ENCODE data around the gene DUSP3.

DUSP3 gene

GRCh38 chr17:43722870-43723665, 55.7 kb downstream of the DUSP3 start:
- DNase-seq, result no peak

- no peak for DNase-seq
These were observed 56.5 kb downstream of the DUSP3 start for GRCh38 chr17:43722269-43722619.

DNA sequence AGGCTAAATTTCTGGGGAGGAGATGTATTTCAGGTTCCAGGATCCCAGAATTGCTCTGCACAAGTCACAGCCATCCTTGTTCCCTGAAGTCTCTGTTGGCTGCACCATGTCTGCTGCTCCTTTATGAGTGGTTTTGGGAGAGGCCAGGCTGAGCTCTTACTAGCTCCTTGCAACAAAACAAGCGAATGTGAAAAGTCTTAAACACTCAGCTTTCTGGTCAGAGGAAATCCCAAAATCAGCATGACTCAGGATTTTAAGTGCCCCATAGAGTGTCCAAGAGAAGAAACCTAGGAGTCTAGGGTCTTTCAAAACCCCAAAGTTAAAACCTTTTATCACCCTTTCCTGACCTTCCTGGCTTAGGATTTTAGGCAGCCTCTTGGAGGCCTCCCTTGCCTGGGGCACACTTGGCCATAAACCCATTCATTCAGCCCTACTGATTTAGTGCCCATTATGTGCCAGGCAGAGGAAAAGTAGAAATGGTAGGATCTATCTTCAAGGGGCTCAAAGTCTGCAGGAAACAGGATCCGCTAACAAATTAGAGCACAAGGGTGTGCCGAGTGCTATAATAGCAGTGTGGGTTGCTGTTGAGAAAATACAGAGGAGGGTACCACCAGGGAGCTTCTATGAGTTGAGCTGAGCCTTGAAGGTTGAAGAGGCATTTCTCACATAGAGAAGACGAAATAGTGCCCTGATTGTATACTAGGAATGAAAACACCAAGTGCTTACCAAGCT, 57.1 kb downstream of the DUSP3 start:
- no peak for DNase-seq

DNA sequence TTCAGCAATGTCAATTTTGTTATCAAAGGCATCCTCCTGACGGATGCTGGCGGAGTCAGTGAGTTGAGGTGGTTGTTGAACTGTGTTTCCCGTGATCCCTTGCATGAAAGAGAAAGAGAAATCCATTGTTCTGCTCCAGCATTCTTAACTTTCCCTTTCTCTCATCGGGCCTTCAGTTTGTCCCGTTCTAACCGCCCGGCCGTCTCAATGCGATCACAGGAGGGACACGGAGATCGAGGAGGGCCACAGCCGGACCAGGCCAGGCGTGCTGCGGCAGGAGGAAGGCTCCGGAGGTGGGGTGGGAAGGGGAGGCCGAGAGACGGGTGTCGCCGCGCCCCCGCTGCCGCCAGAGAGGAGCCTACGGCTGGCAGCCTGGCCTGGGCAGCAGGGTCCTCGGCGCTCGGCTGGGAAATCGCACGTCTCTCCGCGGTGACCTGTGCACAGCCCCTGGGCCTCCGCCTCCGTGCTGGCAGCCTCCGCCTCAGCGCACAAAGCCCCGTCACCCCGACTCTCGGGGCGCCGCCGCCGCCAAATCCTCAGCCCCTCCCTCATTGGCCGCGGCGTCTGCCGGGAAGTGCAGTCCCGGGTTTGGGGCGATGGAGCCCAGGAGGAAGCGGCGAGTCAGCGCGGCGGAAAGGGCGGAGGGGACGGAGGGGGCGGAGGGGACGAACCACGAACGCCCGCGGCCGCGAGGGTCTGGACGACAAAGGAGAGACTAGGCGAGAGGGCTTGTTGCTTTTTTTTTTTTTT, 58.3 kb downstream of the DUSP3 start:
- no peak for DNase-seq

DNA sequence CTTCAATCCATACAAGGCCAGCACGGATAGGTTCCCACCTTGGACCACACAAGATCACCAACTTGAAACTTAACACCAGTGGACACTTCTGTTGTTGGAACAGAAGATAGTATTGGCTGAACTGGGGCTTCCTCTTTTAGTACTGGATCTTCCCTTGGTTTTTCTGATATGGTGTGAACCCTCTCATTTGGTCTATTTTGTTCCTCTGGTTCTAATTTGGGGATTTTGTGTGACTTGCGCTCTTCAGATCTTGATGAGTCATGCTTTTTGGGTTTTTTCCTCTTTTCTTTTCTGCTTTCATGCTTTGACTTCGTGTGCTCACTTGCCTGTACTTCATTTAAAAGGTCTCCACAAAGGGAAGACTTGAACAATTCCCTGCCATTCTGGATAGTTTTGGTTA, 59.2 kb downstream of the DUSP3 start:
- no peak for DNase-seq

- no peak for DNase-seq
These were observed 60.2 kb downstream of the DUSP3 start for GRCh38 chr17:43718544-43718943.

GRCh38 chr17:43717913-43718312, 60.9 kb downstream of the DUSP3 start:
- DNase-seq, result no peak
